ENCODE data around the gene GCG. TPM values are rescaled to one million over a fixed set of nuclear protein-coding genes. Genes with fewer than 3 reads are reported as not detected.

GCG gene
- total and polyA plus RNA-seq, 7 donors = 0.18 to 0.23 TPM; not detected in 5

GRCh38 chr2:162113776-162114168 is 38.3 kb downstream of the GCG start:
- no peaks in the 10 kb centered on the region for H3K27me3 ChIP-seq (ENCODE audit: insufficient read depth in 3 of 3, low read length in 2 of 3)
- no peak overlapping the region for H3K4me3 ChIP-seq
- ATAC-seq (peak; percentile 62 to 84 (median 80)), DNase-seq (no peak)
- intact Hi-C loops (cut with DNase I) = no loop called here
- no peaks in the 10 kb centered on the region for H3K9me3 ChIP-seq
- no peaks in the 10 kb centered on the region for H3K36me3 ChIP-seq (ENCODE audit: insufficient read depth in 1 of 2, low read depth in 1 of 2)
- H3K4me1 ChIP-seq = peaks cover 4% of the 10 kb centered on the region
- H3K27ac ChIP-seq = no peak overlapping the region
- TF ChIP-seq CTCF (IDR thresholded peaks at IDR 0.05) = no peak
- 36 to 44% (median 39%) methylated on average over 1 of the region's 1 CpG for WGBS, 3 donors

- 73 to 83% (median 76%) methylated on average over 3 of the region's 3 CpGs for WGBS, 3 donors
- Histone ChIP-seq H3K9me3 (no peaks in the 10 kb centered on the region), H3K27me3 (ENCODE audit: insufficient read depth in 3 of 3, low read length in 2 of 3) (no peaks in the 10 kb centered on the region), H3K4me3 (no peak overlapping the region), H3K4me1 (peaks cover 4% of the 10 kb centered on the region), H3K27ac (no peak overlapping the region), H3K36me3 (ENCODE audit: insufficient read depth in 1 of 2, low read depth in 1 of 2) (no peaks in the 10 kb centered on the region)
- no peak for TF ChIP-seq CTCF (IDR thresholded peaks at IDR 0.05)
- intact Hi-C loops (cut with DNase I) = no loop called here
- DNase-seq = no peak
- no peak for ATAC-seq
Measured at GRCh38 chr2:162113088-162113775, 38.8 kb downstream of the GCG start.

- intact Hi-C loops (cut with DNase I) = no loop called here
- Histone ChIP-seq H3K9me3 (no peaks in the 10 kb centered on the region), H3K36me3 (ENCODE audit: insufficient read depth in 1 of 2, low read depth in 1 of 2) (no peaks in the 10 kb centered on the region), H3K27me3 (ENCODE audit: insufficient read depth in 3 of 3, low read length in 2 of 3) (no peaks in the 10 kb centered on the region), H3K4me1 (peaks cover 4% of the 10 kb centered on the region), H3K4me3 (no peak overlapping the region), H3K27ac (no peak overlapping the region)
- no peak for ATAC-seq
- no peak for DNase-seq
- 88 to 95% (median 91%) methylated on average over 5 of the region's 5 CpGs for WGBS, 3 donors
- TF ChIP-seq CTCF (IDR thresholded peaks at IDR 0.05) = no peak
Measured at GRCh38 chr2:162111958-162112850, 39.8 kb downstream of the GCG start.

GRCh38 chr2:162107361-162107901 is 44.6 kb downstream of the GCG start:
- WGBS, 3 donors = 86 to 91% (median 90%) methylated on average over 4 of the region's 4 CpGs

More at GRCh38 chr2:162107361-162107901, 44.6 kb downstream of the GCG start:
- no peaks in the 10 kb centered on the region for H3K9me3 ChIP-seq
- DNase-seq (no peak), ATAC-seq (no peak)
- no peaks in the 10 kb centered on the region for H3K4me1 ChIP-seq
- H3K36me3 ChIP-seq (ENCODE audit: insufficient read depth in 1 of 2, low read depth in 1 of 2) = no peaks in the 10 kb centered on the region
- TF ChIP-seq CTCF (IDR thresholded peaks at IDR 0.05) = no peak
- no peak overlapping the region for H3K27ac ChIP-seq
- no peak overlapping the region for H3K4me3 ChIP-seq
- intact Hi-C loops (cut with DNase I) = no loop called here
- H3K27me3 ChIP-seq (ENCODE audit: insufficient read depth in 3 of 3, low read length in 2 of 3) = no peaks in the 10 kb centered on the region

Data from psoas muscle (tissue), 8 donors.